Panc1 (cell line): ENCODE results near the gene AMBP.

Experiments used
- POLR2AphosphoS5 ChIP-seq: IDR thresholded peaks from 2 replicates; pipeline ENCODE4 v1.6.1; 2012; ENCODE audit warnings: mild to moderate bottlenecking, low read depth, low read length, moderate library complexity
- SIN3A ChIP-seq: IDR thresholded peaks from 2 replicates; pipeline ENCODE4 v1.6.1; 2012; ENCODE audit warnings: low read depth, mild to moderate bottlenecking, low read length, moderate library complexity, borderline replicate concordance; ENCODE audit not compliant: insufficient read depth
- TCF7L2 ChIP-seq: IDR thresholded peaks from 2 replicates; pipeline ENCODE4 v1.6.1; 2011; ENCODE audit warnings: mild to moderate bottlenecking, low read depth, low read length, inconsistent platforms
- TF ChIP-seq, protein P1 (sequence below): fragments of 450-650 bp; IDR thresholded peaks from 2 replicates; pipeline ENCODE4 v1.5.1; 2017; ENCODE audit warnings: mild to moderate bottlenecking
- TF ChIP-seq, protein P2 (sequence below), 2 experiments: IDR thresholded peaks; 2 replicates each; pipeline ENCODE4 v1.6.1; 2011 to 2012; ENCODE audit warnings: low read depth in 2 of 2, control low read depth in 1 of 2, low read length in 1 of 2, mild to moderate bottlenecking in 1 of 2, moderate library complexity in 1 of 2; ENCODE audit not compliant: insufficient read depth in 1 of 2

- TF ChIP-seq, protein P1, sequence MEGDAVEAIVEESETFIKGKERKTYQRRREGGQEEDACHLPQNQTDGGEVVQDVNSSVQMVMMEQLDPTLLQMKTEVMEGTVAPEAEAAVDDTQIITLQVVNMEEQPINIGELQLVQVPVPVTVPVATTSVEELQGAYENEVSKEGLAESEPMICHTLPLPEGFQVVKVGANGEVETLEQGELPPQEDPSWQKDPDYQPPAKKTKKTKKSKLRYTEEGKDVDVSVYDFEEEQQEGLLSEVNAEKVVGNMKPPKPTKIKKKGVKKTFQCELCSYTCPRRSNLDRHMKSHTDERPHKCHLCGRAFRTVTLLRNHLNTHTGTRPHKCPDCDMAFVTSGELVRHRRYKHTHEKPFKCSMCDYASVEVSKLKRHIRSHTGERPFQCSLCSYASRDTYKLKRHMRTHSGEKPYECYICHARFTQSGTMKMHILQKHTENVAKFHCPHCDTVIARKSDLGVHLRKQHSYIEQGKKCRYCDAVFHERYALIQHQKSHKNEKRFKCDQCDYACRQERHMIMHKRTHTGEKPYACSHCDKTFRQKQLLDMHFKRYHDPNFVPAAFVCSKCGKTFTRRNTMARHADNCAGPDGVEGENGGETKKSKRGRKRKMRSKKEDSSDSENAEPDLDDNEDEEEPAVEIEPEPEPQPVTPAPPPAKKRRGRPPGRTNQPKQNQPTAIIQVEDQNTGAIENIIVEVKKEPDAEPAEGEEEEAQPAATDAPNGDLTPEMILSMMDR: no peak
- no peak for TF ChIP-seq POLR2AphosphoS5
- TF ChIP-seq TCF7L2: no peak
- TF ChIP-seq, protein P2, sequence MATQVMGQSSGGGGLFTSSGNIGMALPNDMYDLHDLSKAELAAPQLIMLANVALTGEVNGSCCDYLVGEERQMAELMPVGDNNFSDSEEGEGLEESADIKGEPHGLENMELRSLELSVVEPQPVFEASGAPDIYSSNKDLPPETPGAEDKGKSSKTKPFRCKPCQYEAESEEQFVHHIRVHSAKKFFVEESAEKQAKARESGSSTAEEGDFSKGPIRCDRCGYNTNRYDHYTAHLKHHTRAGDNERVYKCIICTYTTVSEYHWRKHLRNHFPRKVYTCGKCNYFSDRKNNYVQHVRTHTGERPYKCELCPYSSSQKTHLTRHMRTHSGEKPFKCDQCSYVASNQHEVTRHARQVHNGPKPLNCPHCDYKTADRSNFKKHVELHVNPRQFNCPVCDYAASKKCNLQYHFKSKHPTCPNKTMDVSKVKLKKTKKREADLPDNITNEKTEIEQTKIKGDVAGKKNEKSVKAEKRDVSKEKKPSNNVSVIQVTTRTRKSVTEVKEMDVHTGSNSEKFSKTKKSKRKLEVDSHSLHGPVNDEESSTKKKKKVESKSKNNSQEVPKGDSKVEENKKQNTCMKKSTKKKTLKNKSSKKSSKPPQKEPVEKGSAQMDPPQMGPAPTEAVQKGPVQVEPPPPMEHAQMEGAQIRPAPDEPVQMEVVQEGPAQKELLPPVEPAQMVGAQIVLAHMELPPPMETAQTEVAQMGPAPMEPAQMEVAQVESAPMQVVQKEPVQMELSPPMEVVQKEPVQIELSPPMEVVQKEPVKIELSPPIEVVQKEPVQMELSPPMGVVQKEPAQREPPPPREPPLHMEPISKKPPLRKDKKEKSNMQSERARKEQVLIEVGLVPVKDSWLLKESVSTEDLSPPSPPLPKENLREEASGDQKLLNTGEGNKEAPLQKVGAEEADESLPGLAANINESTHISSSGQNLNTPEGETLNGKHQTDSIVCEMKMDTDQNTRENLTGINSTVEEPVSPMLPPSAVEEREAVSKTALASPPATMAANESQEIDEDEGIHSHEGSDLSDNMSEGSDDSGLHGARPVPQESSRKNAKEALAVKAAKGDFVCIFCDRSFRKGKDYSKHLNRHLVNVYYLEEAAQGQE (IDR thresholded peaks at IDR 0.05; ENCODE audit: insufficient read depth in 1 of 2, low read depth in 2 of 2, low read length in 1 of 2): no peak
- no peak for TF ChIP-seq SIN3A
Observed at GRCh38 chr9:114061830-114062474, 16.1 kb downstream of the AMBP start.
